H9 (cell line): ENCODE results near the gene PSMA4. TPM values are rescaled to one million over a fixed set of nuclear protein-coding genes. Genes with fewer than 3 reads are reported as not detected.

ENCODE experiments used
- DNase-seq: peaks from one replicate; pipeline ENCODE4 v3.0.0-alpha.2; 2017
- H2AFZ ChIP-seq: one replicate; pipeline ENCODE4 v1.6.1; 2013; ENCODE audit warnings: mild to moderate bottlenecking, low read length, control low read depth, moderate library complexity
- H2AK5ac ChIP-seq: 2 replicates; pipeline ENCODE4 v1.6.1; 2013; ENCODE audit warnings: low read length, control low read depth, mixed read lengths; ENCODE audit not compliant: insufficient read length
- H2BK120ac ChIP-seq: one replicate; pipeline ENCODE4 v1.6.1; 2013; ENCODE audit warnings: low read depth, mild to moderate bottlenecking, low read length, control low read depth, inconsistent platforms; ENCODE audit not compliant: poor library complexity, severe bottlenecking
- H2BK12ac ChIP-seq: 2 replicates; pipeline ENCODE4 v1.6.1; 2013; ENCODE audit warnings: low read length, control low read depth, mixed read lengths, low read depth; ENCODE audit not compliant: insufficient read length
- H2BK15ac ChIP-seq: 2 replicates; pipeline ENCODE4 v1.6.1; 2013; ENCODE audit warnings: low read depth, low read length, control low read depth
- H2BK20ac ChIP-seq: one replicate; pipeline ENCODE4 v1.6.1; 2013; ENCODE audit warnings: low read depth, mild to moderate bottlenecking, low read length, control low read depth, inconsistent platforms; ENCODE audit not compliant: poor library complexity, severe bottlenecking
- H2BK5ac ChIP-seq: 2 replicates; pipeline ENCODE4 v1.6.1; 2013; ENCODE audit warnings: low read length, control low read depth, mixed read lengths; ENCODE audit not compliant: insufficient read length
- H3K14ac ChIP-seq: 2 replicates; pipeline ENCODE4 v1.6.1; 2013; ENCODE audit warnings: low read length, control low read depth; ENCODE audit not compliant: insufficient read depth
- H3K18ac ChIP-seq: 2 replicates; pipeline ENCODE4 v1.6.1; 2013; ENCODE audit warnings: low read depth, mild to moderate bottlenecking, mixed read lengths, low read length, control low read depth; ENCODE audit not compliant: insufficient read length
- H3K23ac ChIP-seq: 2 replicates; pipeline ENCODE4 v1.6.1; 2013; ENCODE audit warnings: low read length, control low read depth, mixed read lengths, low read depth; ENCODE audit not compliant: insufficient read length
- H3K23me2 ChIP-seq: 2 replicates; pipeline ENCODE4 v1.6.1; 2013; ENCODE audit warnings: low read depth, mild to moderate bottlenecking, mixed read lengths, low read length, control low read depth; ENCODE audit not compliant: insufficient read length, poor library complexity, severe bottlenecking
- H3K27ac ChIP-seq: 2 replicates; pipeline ENCODE4 v1.5.1; 2013; ENCODE audit warnings: low read length, control low read depth, mixed read lengths, low read depth; ENCODE audit not compliant: insufficient read length
- H3K27me3 ChIP-seq: 2 replicates; pipeline ENCODE4 v1.6.1; 2013; ENCODE audit warnings: low read length, control low read depth, inconsistent platforms; ENCODE audit not compliant: insufficient read depth
- H3K4ac ChIP-seq: 2 replicates; pipeline ENCODE4 v1.6.1; 2013; ENCODE audit warnings: low read depth, mild to moderate bottlenecking, control low read depth, inconsistent platforms, low read length, moderate library complexity
- H3K4me1 ChIP-seq: 2 replicates; pipeline ENCODE4 v1.6.1; 2013; ENCODE audit warnings: low read length, control low read depth, inconsistent platforms; ENCODE audit not compliant: insufficient read depth
- H3K4me2 ChIP-seq: 2 replicates; pipeline ENCODE4 v1.6.1; 2013; ENCODE audit warnings: low read length, control low read depth, mixed read lengths; ENCODE audit not compliant: insufficient read length, insufficient read depth
- H3K56ac ChIP-seq: 2 replicates; pipeline ENCODE4 v1.6.1; 2013; ENCODE audit warnings: low read depth, mild to moderate bottlenecking, mixed read lengths, low read length, control low read depth; ENCODE audit not compliant: insufficient read length
- H3K79me1 ChIP-seq: 2 replicates; pipeline ENCODE4 v1.6.1; 2013; ENCODE audit warnings: low read depth, mild to moderate bottlenecking, moderate library complexity, low read length, control low read depth, inconsistent platforms; ENCODE audit not compliant: insufficient read depth, poor library complexity, severe bottlenecking
- H3K79me2 ChIP-seq: 2 replicates; pipeline ENCODE4 v1.6.1; 2013; ENCODE audit warnings: low read length, control low read depth, inconsistent platforms; ENCODE audit not compliant: insufficient read depth
- H3K9ac ChIP-seq: 2 replicates; pipeline ENCODE4 v1.6.1; 2013; ENCODE audit warnings: low read length, control low read depth, mixed read lengths; ENCODE audit not compliant: insufficient read length; ENCODE audit errors: extremely low read depth
- H3K9me3 ChIP-seq: one replicate; pipeline ENCODE4 v1.6.1; 2013; ENCODE audit warnings: low read depth, low read length, inconsistent platforms; ENCODE audit not compliant: control insufficient read depth
- H3T11ph ChIP-seq: one replicate; pipeline ENCODE4 v1.6.1; 2013; ENCODE audit warnings: mild to moderate bottlenecking, low read length, control low read depth, inconsistent platforms
- H4K20me1 ChIP-seq: one replicate; pipeline ENCODE4 v1.6.1; 2013; ENCODE audit not compliant: control insufficient read depth, insufficient read length, insufficient read depth
- H4K5ac ChIP-seq: 2 replicates; pipeline ENCODE4 v1.6.1; 2013; ENCODE audit warnings: low read depth, mild to moderate bottlenecking, mixed read lengths, low read length, control low read depth; ENCODE audit not compliant: insufficient read length
- H4K8ac ChIP-seq: replicated peaks from 2 replicates; pipeline ENCODE4 v1.6.1; 2013; ENCODE audit warnings: low read length, control low read depth, mixed read lengths, low read depth; ENCODE audit not compliant: insufficient read length
- H4K91ac ChIP-seq: 2 replicates; pipeline ENCODE4 v1.6.1; 2013; ENCODE audit warnings: low read depth, mild to moderate bottlenecking, moderate library complexity, mixed read lengths, low read length, control low read depth; ENCODE audit not compliant: insufficient read length
- H3K27ac Mint-ChIP-seq, 3 experiments: 2 replicates in 2 of 3; 3 replicates in 1 of 3; pipeline ENCODE4 v1.8.0; 2020 to 2021; ENCODE audit warnings: mixed read lengths in 3 of 3, mild to moderate bottlenecking in 1 of 3, moderate library complexity in 1 of 3
- H3K27me3 Mint-ChIP-seq: 2 replicates; pipeline ENCODE4 v1.8.0; 2021; ENCODE audit warnings: low read depth, mild to moderate bottlenecking, moderate library complexity, mixed read lengths
- H3K36me3 Mint-ChIP-seq, 3 experiments: 2 replicates in 2 of 3; 3 replicates in 1 of 3; pipeline ENCODE4 v1.8.0; 2020 to 2021; ENCODE audit warnings: low read depth in 3 of 3, mixed read lengths in 3 of 3; ENCODE audit not compliant: insufficient read depth in 1 of 3
- H3K4me1 Mint-ChIP-seq, 2 experiments: 2 replicates each; pipeline ENCODE4 v1.8.0; 2020; ENCODE audit warnings: mixed read lengths in 2 of 2
- H3K4me3 Mint-ChIP-seq, 2 experiments: 2 replicates in 1 of 2; 3 replicates in 1 of 2; pipeline ENCODE4 v1.8.0; 2020 to 2021; ENCODE audit warnings: mild to moderate bottlenecking in 2 of 2, mixed read lengths in 2 of 2, moderate library complexity in 1 of 2
- H3K9me3 Mint-ChIP-seq, 2 experiments: 2 replicates in 1 of 2; 3 replicates in 1 of 2; pipeline ENCODE4 v1.8.0; 2020; ENCODE audit warnings: mild to moderate bottlenecking in 2 of 2, mixed read lengths in 2 of 2, moderate library complexity in 1 of 2
- CTCF ChIP-seq: fragments of 200-600 bp; sonication (generic); conservative IDR thresholded peaks from 3 replicates; pipeline ENCODE4 v1.8.0; 2021; ENCODE audit warnings: antibody characterized with exemption, mild to moderate bottlenecking
- WGBS: extraction: QIAGEN DNeasy Blood & Tissue Kit; methylation state at CpG from one replicate; pipeline ENCODE4 v1.1.7; 2013; ENCODE audit warnings: missing lambda C conversion rate, low lambda C conversion rate, mixed read lengths; ENCODE audit not compliant: insufficient read length; ENCODE audit errors: extremely low coverage; 5-methylcytosine and 5-hydroxymethylcytosine counted together
- total RNA-seq: library from RNA; stranded (reverse); gene quantifications from 2 replicates; pipeline ENCODE4 v1.2.1, GENCODE V29; 2021

PSMA4 gene
- total RNA-seq, 1 experiment from 2014 or later = 333 TPM

- TF ChIP-seq CTCF = peak; percentile 32; the same call in 2 of the 3 replicates
- no peak within 1 kb of the TSS for H2AK5ac ChIP-seq
- no peaks in the 10 kb centered on the region; the same call in 1 of the 2 replicates for H3K4me1 ChIP-seq
- H3K14ac ChIP-seq = peak within 1 kb of the TSS; percentile 81
- H3K18ac ChIP-seq = no peak within 1 kb of the TSS
- WGBS = no CpG with 5 or more reads among the region's 63 CpGs
- H3K79me1 ChIP-seq = no peaks in the 10 kb centered on the region
- Mint-ChIP-seq H3K27ac (peak within 1 kb of the TSS; percentile 62 to 95 (median 88); a peak in 5 of 7 replicates), H3K9me3 (peaks cover under 1 to 6% of the 10 kb centered on the region in 2 experiments; a peak in 4 of 5 replicates), H3K4me1 (peaks cover 8 to 9% of the 10 kb centered on the region in 2 experiments), H3K36me3 (peaks cover 0 to 2% (median under 1%) of the 10 kb centered on the region in 3 experiments; a peak in 4 of 7 replicates), H3K4me3 (peak within 1 kb of the TSS; percentile 71 to 91), H3K27me3 (peaks cover 28% of the 10 kb centered on the region)
- no peak within 1 kb of the TSS for H3T11ph ChIP-seq
- H3K23ac ChIP-seq = no peak within 1 kb of the TSS
- H2BK5ac ChIP-seq = no peak within 1 kb of the TSS
- H3K4me2 ChIP-seq = peak within 1 kb of the TSS; percentile 95
- no peaks in the 10 kb centered on the region for H3K9me3 ChIP-seq
- peaks cover 5% of the 10 kb centered on the region; the same call in 1 of the 2 replicates for H3K27me3 ChIP-seq
- H3K4ac ChIP-seq = no peak within 1 kb of the TSS
- peak within 1 kb of the TSS; percentile 59 for H3K9ac ChIP-seq
- H3K79me2 ChIP-seq = no peaks in the 10 kb centered on the region
- no peak within 1 kb of the TSS for H2BK120ac ChIP-seq
- no peak within 1 kb of the TSS for H2BK12ac ChIP-seq
- no peak within 1 kb of the TSS for H3K27ac ChIP-seq
- H4K5ac ChIP-seq = no peak within 1 kb of the TSS
- H2BK20ac ChIP-seq = no peak within 1 kb of the TSS
- no peak within 1 kb of the TSS for H4K8ac ChIP-seq
- H2BK15ac ChIP-seq = no peak within 1 kb of the TSS
- H3K56ac ChIP-seq = no peak within 1 kb of the TSS
- no peaks in the 10 kb centered on the region for H4K20me1 ChIP-seq
- peak within 1 kb of the TSS; percentile 63 for H2AFZ ChIP-seq
- peak; percentile 99 for DNase-seq
- no peak within 1 kb of the TSS for H4K91ac ChIP-seq
- peaks cover 10% of the 10 kb centered on the region for H3K23me2 ChIP-seq
These were observed 33.0 kb upstream of the PSMA4 start, which contains the start of gene HYKK for GRCh38 chr15:78506971-78507830. HYKK (plus strand) TSS chr15:78507577; CDS start chr15:78513089, 5,512 bp downstream.
